ENCODE measurements around the gene NOL7.

GRCh38 chr6:13668291-13668928, 53.3 kb downstream of the NOL7 start:
- TF ChIP-seq CTCF (CRISPR knock-in tag; IDR thresholded peaks at IDR 0.05) (no peak), RAD21 (CRISPR knock-in tag; IDR thresholded peaks at IDR 0.05) (no peak), ZNF570 (CRISPR knock-in tag; IDR thresholded peaks at IDR 0.05; ENCODE audit: borderline replicate concordance) (no peak), ZNF709 (CRISPR knock-in tag; IDR thresholded peaks at IDR 0.05) (no peak), NCOA2 (CRISPR knock-in tag; IDR thresholded peaks at IDR 0.05) (no peak), SKIL (CRISPR knock-in tag; IDR thresholded peaks at IDR 0.05; ENCODE audit: borderline replicate concordance) (no peak), ZFX (CRISPR knock-in tag; IDR thresholded peaks at IDR 0.05; ENCODE audit: low read depth) (no peak), KMT2B (CRISPR knock-in tag; IDR thresholded peaks at IDR 0.05) (no peak), ZNF777 (CRISPR knock-in tag; IDR thresholded peaks at IDR 0.05) (no peak), ZSCAN12 (CRISPR knock-in tag; IDR thresholded peaks at IDR 0.05) (no peak), TBX3 (IDR thresholded peaks at IDR 0.05; ENCODE audit: borderline replicate concordance) (no peak), POLR2A (IDR thresholded peaks at IDR 0.05; ENCODE audit: insufficient read depth in 1 of 2, low read depth in 2 of 2, low read length in 2 of 2) (no peak), ZNF781 (CRISPR knock-in tag; IDR thresholded peaks at IDR 0.05; ENCODE audit: borderline replicate concordance, not compliant biosample characterization) (no peak)
